Testis (tissue), 2 donors: Measurements from ENCODE around the gene ZNF845.
"Not testable (repeated sequence)": the region's sequence is repeated elsewhere in the genome, so short reads cannot be mapped to it uniquely, and the experiment has no call there.

ENCODE experiments used
- POLR2A ChIP-seq: fragments of 450-650 bp; IDR thresholded peaks from one replicate; pipeline ENCODE4 v1.6.1; 2017; ENCODE audit warnings: antibody characterized with exemption, mild to moderate bottlenecking, moderate library complexity
- TF ChIP-seq, protein P1 (sequence below), 3 experiments: fragments of 450-650 bp in 2 of 3; fragments of 200-600 bp in 1 of 3; sonication (generic) in 1 of 3; IDR thresholded peaks; one replicate each; pipeline ENCODE4 v1.5.1; 2016 to 2019; ENCODE audit warnings: antibody characterized with exemption in 3 of 3, mild to moderate bottlenecking in 2 of 3, moderate library complexity in 1 of 3

DNA sequence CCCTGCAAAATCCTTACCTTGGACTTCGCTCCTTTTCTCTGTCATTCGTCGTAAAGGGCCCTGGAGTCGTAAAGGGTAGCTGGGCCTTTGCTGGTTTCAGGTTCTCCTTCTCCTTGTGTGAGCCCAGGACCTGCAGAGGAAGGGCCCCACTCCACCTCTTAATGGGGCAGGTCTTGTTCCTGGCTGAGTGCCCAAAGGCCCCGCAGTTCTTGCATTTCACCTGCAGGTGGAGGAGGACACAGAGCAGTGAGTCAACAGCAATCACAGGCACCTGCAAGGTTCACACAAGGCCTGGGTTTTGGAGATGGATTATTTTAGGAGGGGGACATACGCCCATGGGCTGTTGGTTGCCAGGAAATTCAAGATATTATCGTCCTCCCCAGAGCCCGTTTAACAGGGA lies 32.2 kb upstream of the ZNF845 start:
- TF ChIP-seq, protein P1, sequence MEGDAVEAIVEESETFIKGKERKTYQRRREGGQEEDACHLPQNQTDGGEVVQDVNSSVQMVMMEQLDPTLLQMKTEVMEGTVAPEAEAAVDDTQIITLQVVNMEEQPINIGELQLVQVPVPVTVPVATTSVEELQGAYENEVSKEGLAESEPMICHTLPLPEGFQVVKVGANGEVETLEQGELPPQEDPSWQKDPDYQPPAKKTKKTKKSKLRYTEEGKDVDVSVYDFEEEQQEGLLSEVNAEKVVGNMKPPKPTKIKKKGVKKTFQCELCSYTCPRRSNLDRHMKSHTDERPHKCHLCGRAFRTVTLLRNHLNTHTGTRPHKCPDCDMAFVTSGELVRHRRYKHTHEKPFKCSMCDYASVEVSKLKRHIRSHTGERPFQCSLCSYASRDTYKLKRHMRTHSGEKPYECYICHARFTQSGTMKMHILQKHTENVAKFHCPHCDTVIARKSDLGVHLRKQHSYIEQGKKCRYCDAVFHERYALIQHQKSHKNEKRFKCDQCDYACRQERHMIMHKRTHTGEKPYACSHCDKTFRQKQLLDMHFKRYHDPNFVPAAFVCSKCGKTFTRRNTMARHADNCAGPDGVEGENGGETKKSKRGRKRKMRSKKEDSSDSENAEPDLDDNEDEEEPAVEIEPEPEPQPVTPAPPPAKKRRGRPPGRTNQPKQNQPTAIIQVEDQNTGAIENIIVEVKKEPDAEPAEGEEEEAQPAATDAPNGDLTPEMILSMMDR (IDR thresholded peaks at IDR 0.05), result not testable (repeated sequence)
- TF ChIP-seq POLR2A, result not testable (repeated sequence)
